GM13977 (cell line): ENCODE data around the gene ITIH6.
"Not testable (repeated sequence)": the region's sequence is repeated elsewhere in the genome, so short reads cannot be mapped to it uniquely, and the experiment has no call there.

Source experiments
- DNase-seq: peaks from one replicate; pipeline ENCODE4 v3.0.0; 2012; ENCODE audit warnings: low spot score
- in situ Hi-C: fragments of 300-500 bp; cut with MboI; formaldehyde crosslinking; loops from one replicate; pipeline ENCODE4 v1.12.0; 2022; ENCODE audit warnings: low sequenced_read_pairs, low pct_unique_long_range_greater_than_20kb, mixed read lengths, inconsistent platforms; ENCODE audit not compliant: unreplicated experiment
- TF ChIP-seq, protein P1 (sequence below): IDR thresholded peaks from 2 replicates; pipeline ENCODE4 v1.5.1; 2012; ENCODE audit warnings: mild to moderate bottlenecking, control low read depth; ENCODE audit not compliant: insufficient read depth; ENCODE audit errors: extremely low read depth, missing control alignments

Gene ITIH6, protein sequence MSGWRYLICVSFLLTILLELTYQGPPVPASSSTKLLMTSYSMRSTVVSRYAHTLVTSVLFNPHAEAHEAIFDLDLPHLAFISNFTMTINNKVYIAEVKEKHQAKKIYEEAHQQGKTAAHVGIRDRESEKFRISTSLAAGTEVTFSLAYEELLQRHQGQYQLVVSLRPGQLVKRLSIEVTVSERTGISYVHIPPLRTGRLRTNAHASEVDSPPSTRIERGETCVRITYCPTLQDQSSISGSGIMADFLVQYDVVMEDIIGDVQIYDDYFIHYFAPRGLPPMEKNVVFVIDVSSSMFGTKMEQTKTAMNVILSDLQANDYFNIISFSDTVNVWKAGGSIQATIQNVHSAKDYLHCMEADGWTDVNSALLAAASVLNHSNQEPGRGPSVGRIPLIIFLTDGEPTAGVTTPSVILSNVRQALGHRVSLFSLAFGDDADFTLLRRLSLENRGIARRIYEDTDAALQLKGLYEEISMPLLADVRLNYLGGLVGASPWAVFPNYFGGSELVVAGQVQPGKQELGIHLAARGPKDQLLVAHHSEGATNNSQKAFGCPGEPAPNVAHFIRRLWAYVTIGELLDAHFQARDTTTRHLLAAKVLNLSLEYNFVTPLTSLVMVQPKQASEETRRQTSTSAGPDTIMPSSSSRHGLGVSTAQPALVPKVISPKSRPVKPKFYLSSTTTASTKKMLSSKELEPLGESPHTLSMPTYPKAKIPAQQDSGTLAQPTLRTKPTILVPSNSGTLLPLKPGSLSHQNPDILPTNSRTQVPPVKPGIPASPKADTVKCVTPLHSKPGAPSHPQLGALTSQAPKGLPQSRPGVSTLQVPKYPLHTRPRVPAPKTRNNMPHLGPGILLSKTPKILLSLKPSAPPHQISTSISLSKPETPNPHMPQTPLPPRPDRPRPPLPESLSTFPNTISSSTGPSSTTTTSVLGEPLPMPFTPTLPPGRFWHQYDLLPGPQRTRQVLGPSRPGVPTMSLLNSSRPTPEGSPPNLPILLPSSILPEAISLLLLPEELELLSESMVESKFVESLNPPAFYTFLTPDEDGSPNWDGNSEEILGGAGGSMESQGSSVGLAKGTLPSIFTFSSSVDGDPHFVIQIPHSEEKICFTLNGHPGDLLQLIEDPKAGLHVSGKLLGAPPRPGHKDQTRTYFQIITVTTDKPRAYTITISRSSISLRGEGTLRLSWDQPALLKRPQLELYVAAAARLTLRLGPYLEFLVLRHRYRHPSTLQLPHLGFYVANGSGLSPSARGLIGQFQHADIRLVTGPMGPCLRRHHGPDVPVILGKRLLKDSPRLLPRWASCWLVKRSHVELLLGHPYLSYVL

DNA sequence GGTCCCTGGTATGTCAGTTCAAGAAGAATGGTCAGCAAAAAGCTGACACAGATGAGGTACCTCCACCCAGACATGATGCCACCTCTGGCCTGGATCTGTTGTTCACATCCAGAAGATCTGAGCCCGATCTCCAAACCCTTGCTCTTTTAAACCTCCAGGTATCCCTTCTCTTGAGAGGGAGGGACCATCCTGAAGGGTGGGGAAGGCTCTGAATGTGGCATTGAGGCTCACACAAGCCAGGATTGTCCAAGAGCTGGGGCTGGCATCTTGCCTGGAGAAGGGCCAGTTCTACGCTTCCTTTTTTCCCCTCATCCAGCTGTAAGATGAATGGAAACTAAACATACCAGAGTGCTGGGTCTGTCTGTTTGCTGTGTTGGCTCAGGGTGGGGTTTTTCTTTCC lies at the start of gene ITIH6:
ITIH6 (minus strand) TSS at position 119 of the 400 bp plus-strand sequence; CDS start at position 74, 45 bp downstream.
- TF ChIP-seq, protein P1, sequence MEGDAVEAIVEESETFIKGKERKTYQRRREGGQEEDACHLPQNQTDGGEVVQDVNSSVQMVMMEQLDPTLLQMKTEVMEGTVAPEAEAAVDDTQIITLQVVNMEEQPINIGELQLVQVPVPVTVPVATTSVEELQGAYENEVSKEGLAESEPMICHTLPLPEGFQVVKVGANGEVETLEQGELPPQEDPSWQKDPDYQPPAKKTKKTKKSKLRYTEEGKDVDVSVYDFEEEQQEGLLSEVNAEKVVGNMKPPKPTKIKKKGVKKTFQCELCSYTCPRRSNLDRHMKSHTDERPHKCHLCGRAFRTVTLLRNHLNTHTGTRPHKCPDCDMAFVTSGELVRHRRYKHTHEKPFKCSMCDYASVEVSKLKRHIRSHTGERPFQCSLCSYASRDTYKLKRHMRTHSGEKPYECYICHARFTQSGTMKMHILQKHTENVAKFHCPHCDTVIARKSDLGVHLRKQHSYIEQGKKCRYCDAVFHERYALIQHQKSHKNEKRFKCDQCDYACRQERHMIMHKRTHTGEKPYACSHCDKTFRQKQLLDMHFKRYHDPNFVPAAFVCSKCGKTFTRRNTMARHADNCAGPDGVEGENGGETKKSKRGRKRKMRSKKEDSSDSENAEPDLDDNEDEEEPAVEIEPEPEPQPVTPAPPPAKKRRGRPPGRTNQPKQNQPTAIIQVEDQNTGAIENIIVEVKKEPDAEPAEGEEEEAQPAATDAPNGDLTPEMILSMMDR, result no peak
- no peak for DNase-seq
- in situ Hi-C loops, result loop anchor here (25.0 kb wide), 1 partner anchor 111 kb away; no protein-coding TSS in a partner anchor

DNA sequence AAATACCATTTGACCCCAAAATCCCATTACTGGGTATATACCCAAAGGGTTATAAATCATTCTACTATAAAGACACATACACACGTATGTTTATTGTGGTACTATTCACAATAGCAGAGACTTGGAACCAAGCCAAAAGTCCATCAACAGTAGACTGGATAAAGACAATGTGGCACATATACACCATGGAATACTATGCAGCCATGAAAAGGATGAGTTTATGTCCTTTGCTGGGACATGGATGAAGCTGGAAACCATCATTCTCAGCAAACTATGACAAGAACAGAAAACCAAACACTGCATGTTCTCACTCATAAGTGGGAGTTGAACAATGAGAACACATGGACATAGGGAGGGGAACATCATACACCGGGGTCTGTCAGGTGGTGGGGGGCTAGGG lies 49.6 kb upstream of the ITIH6 start:
- in situ Hi-C loops, DNase-seq: not testable (repeated sequence)

DNA sequence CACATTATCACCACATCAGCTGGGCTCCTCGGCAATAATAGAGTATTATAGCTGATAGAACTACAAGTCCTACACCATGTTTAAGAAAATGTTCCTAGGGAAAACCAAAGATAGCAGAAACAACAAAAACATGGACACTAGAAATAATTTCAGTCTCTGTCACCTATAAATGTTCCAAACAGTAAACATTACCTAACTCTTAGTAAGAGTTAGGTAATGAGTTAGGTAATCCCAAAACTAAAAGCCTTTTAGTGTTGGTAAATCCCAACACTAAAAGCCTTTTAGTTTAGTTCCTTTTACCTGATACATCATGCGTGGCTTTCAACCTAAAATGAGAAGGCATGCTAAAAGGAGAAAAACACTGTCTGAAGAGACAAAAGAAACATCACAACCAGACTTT lies 45.0 kb upstream of the ITIH6 start:
- TF ChIP-seq, protein P1, result no peak
- in situ Hi-C loops, result no loop called here
- no peak for DNase-seq

DNA sequence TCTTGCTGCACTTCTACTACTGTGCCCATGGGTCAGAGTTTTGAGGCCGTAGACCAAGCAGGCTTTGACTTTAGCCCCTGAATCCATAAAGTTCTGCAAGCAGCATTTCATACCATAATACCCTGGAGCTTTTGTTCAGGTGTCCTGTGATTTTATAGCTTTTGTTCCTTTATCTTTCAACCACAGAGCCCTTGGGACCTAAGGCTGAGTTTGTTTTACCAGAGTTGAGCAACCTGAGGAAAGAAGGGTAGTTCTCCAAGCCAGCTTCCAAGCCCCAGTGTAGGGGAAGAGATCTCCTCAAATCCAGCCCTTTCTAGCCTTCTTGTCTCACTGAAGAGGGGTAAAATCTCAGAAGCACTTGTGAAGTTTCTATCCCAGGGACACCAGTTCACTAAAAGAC lies 44.6 kb upstream of the ITIH6 start:
- in situ Hi-C loops, result no loop called here
- TF ChIP-seq, protein P1, result no peak
- no peak for DNase-seq

DNA sequence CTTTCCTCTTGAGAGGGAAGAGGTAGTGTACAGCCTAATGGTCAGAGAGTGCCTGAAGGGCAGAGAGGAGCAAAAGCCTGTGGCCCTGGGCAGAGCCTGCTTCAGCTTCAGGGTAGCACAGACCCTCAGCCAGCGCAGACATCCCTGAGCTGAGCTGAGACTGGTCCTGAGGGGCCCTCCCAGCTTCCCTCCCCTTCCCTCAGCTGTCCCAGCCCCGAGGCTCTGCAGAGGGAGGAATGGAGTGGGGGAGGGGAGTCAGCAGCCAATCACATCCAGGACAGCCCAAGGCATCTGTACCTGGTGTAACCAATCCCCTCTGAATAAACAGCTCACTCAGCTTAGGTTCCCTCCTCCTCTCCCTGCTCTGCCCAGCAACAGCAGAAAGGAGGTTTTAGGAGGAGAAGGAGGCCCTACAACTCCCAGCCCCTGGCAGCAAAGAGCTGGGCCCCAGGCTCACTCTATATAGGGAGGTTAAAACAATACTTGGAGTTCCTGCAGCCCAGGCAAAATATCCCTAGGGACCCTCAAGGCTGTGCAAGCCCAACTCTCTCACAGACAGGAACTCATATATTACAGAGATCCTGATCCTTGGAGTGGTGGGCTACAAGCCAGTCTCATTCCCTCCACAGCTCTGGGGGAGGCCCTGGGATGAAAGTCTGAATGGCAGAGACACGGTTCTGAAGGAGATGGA lies 43.3 kb upstream of the ITIH6 start:
- in situ Hi-C loops, DNase-seq: not testable (repeated sequence)

DNA sequence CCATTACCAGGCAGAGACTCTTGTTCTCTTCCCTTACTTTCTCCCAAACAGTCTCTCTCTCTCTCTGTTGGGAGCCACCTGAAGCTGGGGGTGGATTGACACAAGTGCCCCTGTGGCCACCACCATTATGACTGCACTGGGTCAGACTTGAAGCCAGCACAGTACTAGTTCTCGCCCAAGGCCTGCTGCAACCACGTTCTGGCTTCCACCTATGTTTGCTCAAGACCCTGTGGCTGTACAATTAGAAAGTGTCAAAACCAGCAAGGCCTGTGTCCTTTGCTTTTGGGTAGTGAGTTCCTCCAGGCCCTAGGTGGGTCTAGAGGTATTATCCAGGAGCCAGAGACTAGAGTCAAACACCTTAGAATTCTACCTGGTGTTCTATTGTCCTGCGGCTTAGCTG lies 40.5 kb upstream of the ITIH6 start:
- DNase-seq, result no peak
- TF ChIP-seq, protein P1, result no peak
- in situ Hi-C loops, result no loop called here

DNA sequence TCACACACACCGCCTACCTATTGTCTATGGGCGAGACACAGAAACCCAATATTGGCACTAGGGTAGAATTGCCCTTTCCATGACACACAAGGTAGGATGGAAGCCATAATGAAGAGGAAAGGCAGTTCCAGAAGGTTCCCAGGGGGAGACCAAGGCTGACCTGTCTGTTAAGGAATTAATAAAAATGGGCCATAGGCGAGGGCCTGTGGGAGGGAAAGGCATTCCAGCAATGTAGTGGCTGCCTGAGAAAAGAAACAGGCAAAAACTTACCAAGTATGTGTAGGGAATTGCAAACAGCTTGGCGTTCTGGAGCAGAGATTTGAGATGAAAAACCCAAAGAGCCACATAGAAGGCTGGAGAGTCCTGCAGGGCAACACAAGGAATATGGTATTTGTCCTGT lies 28.5 kb upstream of the ITIH6 start:
- TF ChIP-seq, protein P1, result no peak
- in situ Hi-C loops, result no loop called here
- peak; percentile 3 for DNase-seq
